Endothelial cell of umbilical vein (primary cell): ENCODE measurements around the gene MSANTD3. TPM values are rescaled to one million over a fixed set of nuclear protein-coding genes. Genes with fewer than 3 reads are reported as not detected.

Source experiments
- BruUV-seq: library from RNA; stranded (reverse); fragments of 400-500 nt; replicated peaks from 2 replicates; lab custom pipeline; 2021; lab: Mats Ljungman, UMichigan
- CTCF ChIA-PET: fragments of 300-600, 350-600 bp; sonication (Branson Sonifier 250); formaldehyde crosslinking; loops from one replicate; lab custom pipeline; 2021; ENCODE audit warnings: antibody characterized with exemption, inconsistent platforms; lab: Charles Lee
- POLR2A ChIA-PET: fragments of 300-600, 350-600 bp; sonication (Branson Sonifier 250); formaldehyde crosslinking; loops from one replicate; lab custom pipeline; 2021; ENCODE audit warnings: antibody characterized with exemption, inconsistent platforms; lab: Charles Lee
- DNase-seq: peaks from one replicate; pipeline ENCODE4 v3.0.0-alpha.2; 2011; ENCODE audit warnings: low read depth, low spot score
- FAIRE-seq: peaks from 2 replicates; lab custom pipeline; 2011; peaks lifted over from hg19 to GRCh38; lab: Jason Lieb, UNC
- H2AFZ ChIP-seq: 2 replicates; pipeline ENCODE4 v1.6.0; 2012; ENCODE audit warnings: low read depth, low read length, control low read depth, inconsistent platforms
- H3K27ac ChIP-seq: 2 replicates; pipeline ENCODE4 v1.5.1; 2011; ENCODE audit warnings: low read depth, mild to moderate bottlenecking, control low read depth, low read length, moderate library complexity; ENCODE audit not compliant: insufficient read depth
- H3K27me3 ChIP-seq, 2 experiments: 2 replicates each; pipeline versions ENCODE4 v1.6.0 to v1.6.1; 2011; ENCODE audit warnings: low read length in 2 of 2, mixed read lengths in 1 of 2; ENCODE audit not compliant: control insufficient read depth in 2 of 2, insufficient read depth in 2 of 2
- H3K36me3 ChIP-seq, 2 experiments: 2 replicates in 1 of 2; 3 replicates in 1 of 2; pipeline ENCODE4 v1.5.1; 2011; ENCODE audit warnings: low read length in 2 of 2, mild to moderate bottlenecking in 1 of 2, moderate library complexity in 1 of 2; ENCODE audit not compliant: control insufficient read depth in 2 of 2, insufficient read depth in 2 of 2; ENCODE audit errors: extremely low read depth in 1 of 2
- H3K4me1 ChIP-seq: 3 replicates; pipeline ENCODE4 v1.5.1; 2011; ENCODE audit warnings: mild to moderate bottlenecking, low read length; ENCODE audit not compliant: control insufficient read depth, insufficient read depth; ENCODE audit errors: extremely low read depth
- H3K4me2 ChIP-seq: 2 replicates; pipeline ENCODE4 v1.6.1; 2011; ENCODE audit warnings: low read length, control low read depth, mixed read lengths; ENCODE audit not compliant: insufficient read depth
- H3K4me3 ChIP-seq, 3 experiments: fragments of 200-600 bp in 1 of 3; sonication (generic), shearing (Covaris generic) in 1 of 3; replicated peaks in 1 of 3; 2 replicates each; pipeline ENCODE4 v1.5.1; 2011 to 2016; ENCODE audit warnings: control low read depth in 3 of 3, low read length in 3 of 3, mild to moderate bottlenecking in 2 of 3, inconsistent platforms in 1 of 3, low read depth in 1 of 3, moderate library complexity in 1 of 3; ENCODE audit not compliant: insufficient read depth in 1 of 3
- H3K79me2 ChIP-seq: 2 replicates; pipeline ENCODE4 v1.6.0; 2012; ENCODE audit warnings: low read length, inconsistent platforms; ENCODE audit not compliant: control insufficient read depth, insufficient read depth
- H3K9ac ChIP-seq: replicated peaks from 2 replicates; pipeline ENCODE3; 2011; ENCODE audit warnings: low read length, control low read depth; ENCODE audit not compliant: insufficient read depth; ENCODE audit errors: extremely low read depth
- H3K9me1 ChIP-seq: replicated peaks from 3 replicates; pipeline ENCODE4 v1.6.0; 2011; ENCODE audit warnings: mild to moderate bottlenecking, low read length; ENCODE audit not compliant: control insufficient read depth, insufficient read depth; ENCODE audit errors: extremely low read depth
- H3K9me3 ChIP-seq: replicated peaks from 2 replicates; pipeline ENCODE4 v1.5.1; 2012; ENCODE audit warnings: low read length, inconsistent platforms; ENCODE audit not compliant: control insufficient read depth, insufficient read depth
- H4K20me1 ChIP-seq: replicated peaks from 2 replicates; pipeline ENCODE3; 2011; ENCODE audit warnings: mild to moderate bottlenecking, low read length; ENCODE audit not compliant: control insufficient read depth, insufficient read depth; ENCODE audit errors: extremely low read depth
- EZH2 ChIP-seq: IDR thresholded peaks from 2 replicates; pipeline ENCODE4 v1.6.1; 2012; ENCODE audit warnings: borderline replicate concordance, low read depth, mild to moderate bottlenecking, moderate library complexity, low read length, inconsistent platforms; ENCODE audit not compliant: severe bottlenecking
- FOS ChIP-seq: IDR thresholded peaks from 2 replicates; pipeline ENCODE4 v1.6.1; 2011; ENCODE audit warnings: mild to moderate bottlenecking, low read length, moderate library complexity, borderline replicate concordance; ENCODE audit not compliant: insufficient read depth
- GATA2 ChIP-seq: IDR thresholded peaks from 2 replicates; pipeline ENCODE4 v1.7.0; 2011; ENCODE audit warnings: low read depth, mild to moderate bottlenecking, moderate library complexity, mixed read lengths, low read length; ENCODE audit not compliant: insufficient read length, insufficient read depth
- JUN ChIP-seq: IDR thresholded peaks from 2 replicates; pipeline ENCODE4 v1.6.1; 2011; ENCODE audit warnings: borderline replicate concordance, low read depth; ENCODE audit not compliant: insufficient read length, insufficient read depth
- MYC ChIP-seq: IDR thresholded peaks from one replicate; pipeline ENCODE4 v1.6.1; 2011; ENCODE audit warnings: mild to moderate bottlenecking, low read depth, low read length
- POLR2A ChIP-seq: IDR thresholded peaks from 2 replicates; pipeline ENCODE4 v1.6.1; 2012; ENCODE audit warnings: low read depth, mild to moderate bottlenecking, control low read depth, low read length
- POLR2AphosphoS5 ChIP-seq: IDR thresholded peaks from 2 replicates; pipeline ENCODE4 v1.6.1; 2012; ENCODE audit warnings: low read depth, mild to moderate bottlenecking, control low read depth, low read length, moderate library complexity; ENCODE audit not compliant: insufficient read depth
- dilution Hi-C: fragments of 300-500 bp; cut with MboI; formaldehyde crosslinking; loops from one replicate; pipeline ENCODE4 v1.15.0; 2019; ENCODE audit warnings: low sequenced_read_pairs; ENCODE audit not compliant: extremely low pct_ligation_motif_present
- intact Hi-C: fragments of 100-400 bp; cut with micrococcal nuclease; formaldehyde crosslinking; loops from one replicate; pipeline ENCODE4 v1.10.0; 2022
- polyA plus RNA-seq, 4 experiments: library from polyadenylated mRNA; depleted of rRNA in 3 of 4; stranded (reverse) in 3 of 4; unstranded in 1 of 4; fragments of >200 nt; gene quantifications; 2 replicates each; pipeline versions ENCODE4 v1.2.1 to v1.2.3, GENCODE V29; 2011 to 2012; ENCODE audit warnings: missing spikeins in 1 of 4
- total RNA-seq: library from RNA; stranded (reverse); gene quantifications from 2 replicates; pipeline ENCODE4 v1.2.3, GENCODE V29; 2021
- TF ChIP-seq, protein P1 (sequence below): IDR thresholded peaks from 2 replicates; pipeline ENCODE4 v1.6.1; 2011; ENCODE audit not compliant: insufficient read depth, insufficient read length
- TF ChIP-seq, protein P2 (sequence below), 2 donors: IDR thresholded peaks; 1 replicate in 1 of 2; 2 replicates in 1 of 2; pipeline ENCODE4 v1.5.1; 2011; ENCODE audit warnings: low read length in 2 of 2, mild to moderate bottlenecking in 2 of 2, moderate library complexity in 2 of 2, control low read depth in 1 of 2, inconsistent platforms in 1 of 2, low read depth in 1 of 2; ENCODE audit not compliant: insufficient read depth in 1 of 2; ENCODE audit errors: extremely low read depth in 1 of 2

Gene MSANTD3
- total and polyA plus RNA-seq, 2 donors (not counting 3 experiments of a cell fraction or from before 2014, with no cell fraction given) = 31.3 to 88.5 TPM

DNA sequence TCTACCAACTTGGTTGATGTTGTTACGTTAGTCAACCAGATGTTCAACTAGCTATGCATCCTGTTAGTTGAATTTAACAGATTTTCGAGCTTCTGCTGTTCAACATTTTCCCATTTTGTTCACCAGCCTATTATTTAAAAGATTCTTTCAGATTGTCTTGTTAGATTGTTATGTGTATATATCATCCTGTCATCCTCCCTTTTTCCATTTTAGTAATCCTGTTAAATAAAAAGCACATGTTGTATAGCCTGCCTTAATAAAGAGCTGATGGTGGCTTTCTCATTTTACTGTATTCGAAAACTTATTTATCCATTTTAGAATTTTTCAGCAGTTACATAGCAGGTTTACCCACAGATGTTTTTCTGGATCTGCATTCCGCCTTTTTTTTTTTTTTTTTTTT lies 50.3 kb downstream of the MSANTD3 start:
- no TSS peak for BruUV-seq
- Histone ChIP-seq H2AFZ (no peak overlapping the region), H3K79me2 (no peaks in the 10 kb centered on the region), H3K9me3 (no peaks in the 10 kb centered on the region), H3K27me3 (no peaks in the 10 kb centered on the region), H3K4me3 (no peak overlapping the region), H3K4me1 (peaks cover 3% of the 10 kb centered on the region), H3K9me1 (no peaks in the 10 kb centered on the region), H3K27ac (no peak overlapping the region), H3K36me3 (no peaks in the 10 kb centered on the region), H3K4me2 (no peak overlapping the region), H4K20me1 (no peaks in the 10 kb centered on the region), H3K9ac (no peak overlapping the region)
- intact Hi-C loops = loop anchor here (10.0 kb wide), 1 partner anchor 452 kb away; no protein-coding TSS in a partner anchor
- DNase-seq = no peak
- dilution Hi-C loops = no loop called here
- ChIA-PET CTCF (interaction anchor here (0.8 to 1.2 kb wide), 5 partner anchors 10 to 125 kb away, joined by 3 to 5 read pairs (median 4); no protein-coding TSS in a partner anchor), POLR2A (no interaction called here)
- TF ChIP-seq FOS = no peak
- no peak for TF ChIP-seq GATA2
- no peak for TF ChIP-seq POLR2A
- no peak for TF ChIP-seq MYC
- TF ChIP-seq POLR2AphosphoS5 = no peak
- TF ChIP-seq, protein P1, sequence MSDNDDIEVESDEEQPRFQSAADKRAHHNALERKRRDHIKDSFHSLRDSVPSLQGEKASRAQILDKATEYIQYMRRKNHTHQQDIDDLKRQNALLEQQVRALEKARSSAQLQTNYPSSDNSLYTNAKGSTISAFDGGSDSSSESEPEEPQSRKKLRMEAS = no peak
- no peak for TF ChIP-seq JUN
- no peak for FAIRE-seq

DNA sequence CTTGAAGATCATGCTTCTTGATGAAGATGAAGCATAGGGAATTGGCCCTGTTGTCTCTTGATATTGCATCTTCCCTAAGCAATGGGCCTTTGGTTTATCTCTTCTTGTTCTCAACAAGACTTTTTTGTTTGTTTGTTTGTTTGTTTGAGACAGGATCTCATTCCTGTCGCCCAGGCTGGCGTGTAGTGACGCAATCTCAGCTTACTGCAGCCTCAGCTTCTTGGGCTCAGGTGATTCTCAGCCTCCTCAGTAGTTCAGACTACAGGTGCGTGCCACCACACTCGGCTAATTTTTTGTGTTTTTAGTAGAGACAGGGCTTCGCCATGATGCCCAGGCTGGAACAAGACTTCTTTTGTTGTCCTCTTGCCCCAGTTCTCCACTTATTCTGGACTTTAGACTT lies 51.2 kb downstream of the MSANTD3 start:
- FAIRE-seq = no peak
- no peak overlapping the region for H3K27ac ChIP-seq
- dilution Hi-C loops (no loop called here), intact Hi-C loops (loop anchor here (10.0 kb wide), 1 partner anchor 453 kb away; no protein-coding TSS in a partner anchor)
- no peaks in the 10 kb centered on the region for H3K27me3 ChIP-seq
- H3K9me1 ChIP-seq = no peaks in the 10 kb centered on the region
- H3K4me2 ChIP-seq = no peak overlapping the region
- peaks cover 3% of the 10 kb centered on the region for H3K4me1 ChIP-seq
- H4K20me1 ChIP-seq = no peaks in the 10 kb centered on the region
- TF ChIP-seq, protein P2, sequence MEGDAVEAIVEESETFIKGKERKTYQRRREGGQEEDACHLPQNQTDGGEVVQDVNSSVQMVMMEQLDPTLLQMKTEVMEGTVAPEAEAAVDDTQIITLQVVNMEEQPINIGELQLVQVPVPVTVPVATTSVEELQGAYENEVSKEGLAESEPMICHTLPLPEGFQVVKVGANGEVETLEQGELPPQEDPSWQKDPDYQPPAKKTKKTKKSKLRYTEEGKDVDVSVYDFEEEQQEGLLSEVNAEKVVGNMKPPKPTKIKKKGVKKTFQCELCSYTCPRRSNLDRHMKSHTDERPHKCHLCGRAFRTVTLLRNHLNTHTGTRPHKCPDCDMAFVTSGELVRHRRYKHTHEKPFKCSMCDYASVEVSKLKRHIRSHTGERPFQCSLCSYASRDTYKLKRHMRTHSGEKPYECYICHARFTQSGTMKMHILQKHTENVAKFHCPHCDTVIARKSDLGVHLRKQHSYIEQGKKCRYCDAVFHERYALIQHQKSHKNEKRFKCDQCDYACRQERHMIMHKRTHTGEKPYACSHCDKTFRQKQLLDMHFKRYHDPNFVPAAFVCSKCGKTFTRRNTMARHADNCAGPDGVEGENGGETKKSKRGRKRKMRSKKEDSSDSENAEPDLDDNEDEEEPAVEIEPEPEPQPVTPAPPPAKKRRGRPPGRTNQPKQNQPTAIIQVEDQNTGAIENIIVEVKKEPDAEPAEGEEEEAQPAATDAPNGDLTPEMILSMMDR (IDR thresholded peaks at IDR 0.05; ENCODE audit: extremely low read depth in 1 of 2, insufficient read depth in 1 of 2, low read depth in 1 of 2, low read length in 2 of 2) = no peak
- TF ChIP-seq, protein P1 = no peak
- no peak for TF ChIP-seq POLR2A
- no peak for TF ChIP-seq JUN
- TF ChIP-seq GATA2 = no peak
- no peak for TF ChIP-seq FOS
- no peak for TF ChIP-seq MYC
- TF ChIP-seq EZH2 = no peak
- no peak for TF ChIP-seq POLR2AphosphoS5
- H2AFZ ChIP-seq = no peak overlapping the region
- no peaks in the 10 kb centered on the region for H3K79me2 ChIP-seq
- H3K9ac ChIP-seq = no peak overlapping the region
- DNase-seq = no peak
- no TSS peak for BruUV-seq
- H3K9me3 ChIP-seq = no peaks in the 10 kb centered on the region
- no peak overlapping the region for H3K4me3 ChIP-seq
- ChIA-PET POLR2A (no interaction called here), CTCF (interaction anchor here (0.8 to 1.2 kb wide), 3 partner anchors 14 to 124 kb away, joined by 3 to 5 read pairs (median 4); no protein-coding TSS in a partner anchor)
- no peaks in the 10 kb centered on the region for H3K36me3 ChIP-seq
